K562 (cell line): ENCODE measurements around the gene ABLIM2. TPM values are rescaled to one million over a fixed set of nuclear protein-coding genes. Genes with fewer than 3 reads are reported as not detected.

Experiments used
- ATAC-seq: fragments of 200-7000 bp; cut with Tn5 transposase; 3 replicates; pipeline ENCODE4 v1.9.1; 2020; ENCODE audit warnings: moderate library complexity
- BruUV-seq: library from RNA; stranded (reverse); fragments of 400-500 nt; replicated peaks from 2 replicates; lab custom pipeline; 2021; lab: Mats Ljungman, UMichigan
- CTCF ChIA-PET: fragments of 300-600 bp; formaldehyde crosslinking; extraction: SDS; loops from one replicate; lab custom pipeline; 2021; ENCODE audit warnings: low intra/inter-chr PET ratio; lab: Yijun Ruan, JAX
- POLR2A ChIA-PET: fragments of 300-600, 350-650 bp; sonication (Branson Sonifier 250); formaldehyde crosslinking; extraction: SDS; loops from one replicate; lab custom pipeline; 2021; ENCODE audit warnings: antibody characterized with exemption, inconsistent platforms; lab: Yijun Ruan, JAX
- DNase-seq, 4 experiments: peaks; one replicate each; pipeline versions ENCODE4 v3.0.0 to v3.0.0-alpha.2; 2011 to 2018; ENCODE audit warnings: low spot score in 3 of 4, mixed read lengths in 3 of 4; ENCODE audit errors: extremely low read depth in 1 of 4
- FAIRE-seq: peaks from 2 replicates; lab custom pipeline; 2011; peaks lifted over from hg19 to GRCh38; lab: Jason Lieb, UNC
- H2AFZ ChIP-seq: 2 replicates; pipeline ENCODE4 v1.6.0; 2011; ENCODE audit warnings: low read depth, low read length, control low read depth, inconsistent platforms
- H3K27ac ChIP-seq: fragments of 200-600 bp; 3 replicates; pipeline ENCODE4 v1.8.0; 2011; ENCODE audit warnings: low read depth, mild to moderate bottlenecking, control low read depth, inconsistent platforms, low read length, moderate library complexity, mixed read lengths; ENCODE audit errors: extremely low read depth
- H3K27me3 ChIP-seq, 2 experiments: fragments of 300-600 bp in 1 of 2; 2 replicates in 1 of 2; 3 replicates in 1 of 2; pipeline versions ENCODE4 v1.6.0 to v1.8.0; 2011; ENCODE audit warnings: inconsistent platforms in 2 of 2, low read length in 2 of 2, mild to moderate bottlenecking in 1 of 2, mixed read lengths in 1 of 2, moderate library complexity in 1 of 2; ENCODE audit not compliant: control insufficient read depth in 2 of 2, insufficient read depth in 2 of 2
- H3K36me3 ChIP-seq: fragments of 300-600 bp; 3 replicates; pipeline ENCODE4 v1.8.0; 2011; ENCODE audit warnings: mild to moderate bottlenecking, low read length, inconsistent platforms; ENCODE audit not compliant: control insufficient read depth, insufficient read depth
- H3K4me1 ChIP-seq, 2 experiments: fragments of 200-600 bp in 1 of 2; replicated peaks in 1 of 2; 2 replicates in 1 of 2; 3 replicates in 1 of 2; pipeline versions ENCODE4 v1.5.1 to v1.8.0; 2011; ENCODE audit warnings: inconsistent platforms in 2 of 2, low read length in 2 of 2, mild to moderate bottlenecking in 1 of 2, mixed read lengths in 1 of 2, moderate library complexity in 1 of 2; ENCODE audit not compliant: control insufficient read depth in 2 of 2, insufficient read depth in 2 of 2
- H3K4me2 ChIP-seq: 2 replicates; pipeline ENCODE4 v1.6.1; 2011; ENCODE audit warnings: low read length, control low read depth, inconsistent platforms, mixed read lengths; ENCODE audit not compliant: insufficient read depth
- H3K4me3 ChIP-seq: fragments of 200-600 bp; sonication (generic), shearing (Covaris generic); 2 replicates; pipeline ENCODE4 v1.5.1; 2016; ENCODE audit warnings: control low read depth, inconsistent platforms
- H3K79me2 ChIP-seq: fragments of 200-600 bp; 3 replicates; pipeline ENCODE4 v1.8.0; 2011; ENCODE audit warnings: low read length, inconsistent platforms; ENCODE audit not compliant: control insufficient read depth, insufficient read depth
- H3K9ac ChIP-seq, 2 experiments: 2 replicates each; pipeline versions ENCODE4 v1.6.0 to v1.6.1; 2011; ENCODE audit warnings: low read depth in 2 of 2, low read length in 2 of 2, control low read depth in 1 of 2, inconsistent platforms in 1 of 2, mild to moderate bottlenecking in 1 of 2, mixed read lengths in 1 of 2; ENCODE audit not compliant: insufficient read depth in 1 of 2
- H3K9me1 ChIP-seq: one replicate; pipeline ENCODE4 v1.6.0; 2011; ENCODE audit warnings: inconsistent platforms, mild to moderate bottlenecking, low read length, moderate library complexity; ENCODE audit not compliant: control insufficient read depth, insufficient read depth
- H3K9me3 ChIP-seq: replicated peaks from 2 replicates; pipeline ENCODE4 v1.5.1; 2011; ENCODE audit warnings: low read depth, low read length, inconsistent platforms; ENCODE audit not compliant: control insufficient read depth, insufficient read depth
- H4K20me1 ChIP-seq: replicated peaks from 2 replicates; pipeline ENCODE4 v1.6.1; 2011; ENCODE audit warnings: low read length, inconsistent platforms, mixed read lengths; ENCODE audit not compliant: control insufficient read depth, insufficient read depth
- HDAC1 ChIP-seq, 2 experiments: fragments of 450-650 bp; IDR thresholded peaks; 2 replicates each; pipeline ENCODE4 v1.6.1; 2016 to 2017; ENCODE audit warnings: inconsistent platforms in 1 of 2, mild to moderate bottlenecking in 1 of 2, moderate library complexity in 1 of 2
- RAD51 ChIP-seq: fragments of 450-650 bp; IDR thresholded peaks from 2 replicates; pipeline ENCODE4 v1.7.1; 2016; ENCODE audit warnings: low read depth, mild to moderate bottlenecking, borderline replicate concordance
- ZEB2 ChIP-seq: fragments of 450-650 bp; IDR thresholded peaks from 2 replicates; pipeline ENCODE4 v1.6.1; 2016
- WGBS: fragments of 100-300 bp; shearing (Covaris generic); methylation state at CpG from one replicate; pipeline ENCODE4 v1.1.6; 2016; ENCODE audit warnings: low coverage, mixed read lengths; ENCODE audit not compliant: insufficient coverage; ENCODE audit errors: missing lambda C conversion rate; 5-methylcytosine and 5-hydroxymethylcytosine counted together
- in situ Hi-C: fragments of 300-500 bp; cut with MboI; formaldehyde crosslinking; loops from 4 replicates; pipeline ENCODE4 v1.15.0; 2018; ENCODE audit warnings: inconsistent platforms, mixed read lengths
- intact Hi-C: fragments of 100-400 bp; cut with micrococcal nuclease; formaldehyde crosslinking; loops from 2 replicates; pipeline ENCODE4 v1.14.2; 2022
- polyA plus RNA-seq, 8 experiments: library from polyadenylated mRNA; depleted of rRNA in 4 of 8; stranded (reverse) in 5 of 8; unstranded in 3 of 8; fragments of >200 nt; fragmentation: Nextera tagmentation in 2 of 8; fragmentation: Illumina TruSeq in 1 of 8; extraction: Ambion mirVana in 2 of 8; extraction: Trizol in 1 of 8; gene quantifications; 2 replicates each; pipeline versions ENCODE4 v1.2.1 to v1.2.3, GENCODE V29; 2011 to 2014; ENCODE audit warnings: inconsistent platforms in 1 of 8, missing spikeins in 1 of 8
- total RNA-seq, 7 experiments: library from RNA; depleted of rRNA in 6 of 7; stranded (reverse); fragments of >200 nt in 6 of 7; fragmentation: Illumina TruSeq in 2 of 7; extraction: Trizol in 2 of 7; gene quantifications; 2 replicates each; pipeline versions ENCODE4 v1.2.1 to v1.2.3, GENCODE V29; 2011 to 2021; ENCODE audit warnings: low replicate concordance in 1 of 7
- TF ChIP-seq, protein P1 (sequence below), 2 experiments: fragments of 200-800 bp in 1 of 2; sonication (Bioruptor generic) in 1 of 2; sonication (generic) in 1 of 2; formaldehyde crosslinking in 1 of 2; IDR thresholded peaks in 1 of 2; conservative IDR thresholded peaks in 1 of 2; 2 replicates each; pipeline versions ENCODE4 v1.5.0 to v1.6.1; 2016 to 2020; ENCODE audit warnings: missing compliant biosample characterization in 1 of 2, missing genetic modification characterization in 1 of 2, missing genetic modification reagents in 1 of 2
- TF ChIP-seq, protein P2 (sequence below): sonication (generic); formaldehyde crosslinking; IDR thresholded peaks from 2 replicates; pipeline ENCODE4 v1.9.0; 2022; ENCODE audit warnings: mild to moderate bottlenecking, missing genetic modification reagents
- TF ChIP-seq, protein P3 (sequence below): sonication (generic); formaldehyde crosslinking; IDR thresholded peaks from 2 replicates; pipeline ENCODE4 v1.5.0; 2020; ENCODE audit warnings: missing genetic modification reagents
- TF ChIP-seq, protein P4 (sequence below): fragments of 450-650 bp; IDR thresholded peaks from 2 replicates; pipeline ENCODE4 v1.6.1; 2017; ENCODE audit warnings: mild to moderate bottlenecking, moderate library complexity

Gene ABLIM2
- total and polyA plus RNA-seq, 9 of the 15 experiments (the other 6 are each of a cell fraction or from before 2014, with no cell fraction given), result not detected

DNA sequence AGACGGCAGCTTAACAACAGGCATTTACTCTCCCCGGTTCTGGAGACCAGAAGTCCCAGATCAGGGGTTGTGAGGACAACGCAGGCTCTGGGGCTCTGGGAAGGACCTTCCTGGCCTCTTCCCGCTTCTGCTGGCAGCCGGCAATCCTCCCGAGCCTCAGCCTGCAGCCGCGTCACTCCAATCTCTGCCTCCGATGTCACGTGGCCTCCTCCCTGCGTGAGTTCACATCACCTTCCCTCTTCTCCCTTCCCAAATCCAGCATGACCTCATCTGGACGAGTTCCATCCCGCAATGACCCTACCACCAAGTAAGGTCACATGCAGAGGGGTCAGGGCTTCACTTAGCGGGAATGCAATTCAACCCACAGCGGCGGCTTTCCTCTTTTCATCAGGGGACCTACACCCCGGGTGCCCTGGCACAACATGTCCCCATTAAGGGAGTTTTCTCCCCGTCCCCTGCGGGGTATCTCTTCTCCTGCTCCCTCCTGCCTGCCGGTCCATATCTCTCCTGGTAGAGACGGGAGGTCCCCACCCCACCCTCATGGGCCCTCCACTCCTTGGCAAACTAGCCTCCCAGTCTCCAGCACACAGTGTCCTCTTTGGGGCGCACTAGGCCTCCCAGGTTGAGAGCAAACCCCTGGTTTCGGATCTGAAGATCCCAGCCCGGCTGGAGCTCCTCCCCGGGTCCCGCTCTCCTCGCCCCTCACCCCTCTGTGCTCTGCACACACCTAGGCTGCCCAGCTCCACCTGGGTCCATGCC is 25.5 kb downstream of the ABLIM2 start:
- H3K9me3 ChIP-seq, result no peaks in the 10 kb centered on the region
- WGBS, result 1% methylated on average over 27 of the region's 27 CpGs
- peaks cover 13% of the 10 kb centered on the region; the same call in 1 of the 2 replicates for H4K20me1 ChIP-seq
- H3K4me3 ChIP-seq, result no peak overlapping the region
- FAIRE-seq (no peak), ATAC-seq (no peak), DNase-seq (no peak)
- no peak overlapping the region for H3K27ac ChIP-seq
- CTCF ChIA-PET, result no interaction called here
- intact Hi-C loops (no loop called here), in situ Hi-C loops (no loop called here)
- POLR2A ChIA-PET, result no interaction called here
- H3K9me1 ChIP-seq, result no peaks in the 10 kb centered on the region
- TF ChIP-seq, protein P1, sequence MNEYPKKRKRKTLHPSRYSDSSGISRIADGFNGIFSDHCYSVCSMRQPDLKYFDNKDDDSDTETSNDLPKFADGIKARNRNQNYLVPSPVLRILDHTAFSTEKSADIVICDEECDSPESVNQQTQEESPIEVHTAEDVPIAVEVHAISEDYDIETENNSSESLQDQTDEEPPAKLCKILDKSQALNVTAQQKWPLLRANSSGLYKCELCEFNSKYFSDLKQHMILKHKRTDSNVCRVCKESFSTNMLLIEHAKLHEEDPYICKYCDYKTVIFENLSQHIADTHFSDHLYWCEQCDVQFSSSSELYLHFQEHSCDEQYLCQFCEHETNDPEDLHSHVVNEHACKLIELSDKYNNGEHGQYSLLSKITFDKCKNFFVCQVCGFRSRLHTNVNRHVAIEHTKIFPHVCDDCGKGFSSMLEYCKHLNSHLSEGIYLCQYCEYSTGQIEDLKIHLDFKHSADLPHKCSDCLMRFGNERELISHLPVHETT (CRISPR knock-in tag; conservative IDR thresholded peaks at IDR 0.05 in 1 of 2, IDR thresholded peaks at IDR 0.05 in 1 of 2), result no peak
- no peak for TF ChIP-seq ZEB2
- no peak for TF ChIP-seq HDAC1 (IDR thresholded peaks at IDR 0.05)
- TF ChIP-seq, protein P2, sequence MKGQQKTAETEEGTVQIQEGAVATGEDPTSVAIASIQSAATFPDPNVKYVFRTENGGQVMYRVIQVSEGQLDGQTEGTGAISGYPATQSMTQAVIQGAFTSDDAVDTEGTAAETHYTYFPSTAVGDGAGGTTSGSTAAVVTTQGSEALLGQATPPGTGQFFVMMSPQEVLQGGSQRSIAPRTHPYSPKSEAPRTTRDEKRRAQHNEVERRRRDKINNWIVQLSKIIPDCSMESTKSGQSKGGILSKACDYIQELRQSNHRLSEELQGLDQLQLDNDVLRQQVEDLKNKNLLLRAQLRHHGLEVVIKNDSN, result peak; percentile 53
- TF ChIP-seq, protein P3, sequence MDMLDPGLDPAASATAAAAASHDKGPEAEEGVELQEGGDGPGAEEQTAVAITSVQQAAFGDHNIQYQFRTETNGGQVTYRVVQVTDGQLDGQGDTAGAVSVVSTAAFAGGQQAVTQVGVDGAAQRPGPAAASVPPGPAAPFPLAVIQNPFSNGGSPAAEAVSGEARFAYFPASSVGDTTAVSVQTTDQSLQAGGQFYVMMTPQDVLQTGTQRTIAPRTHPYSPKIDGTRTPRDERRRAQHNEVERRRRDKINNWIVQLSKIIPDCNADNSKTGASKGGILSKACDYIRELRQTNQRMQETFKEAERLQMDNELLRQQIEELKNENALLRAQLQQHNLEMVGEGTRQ (CRISPR knock-in tag), result peak; percentile 60
- TF ChIP-seq, protein P4, sequence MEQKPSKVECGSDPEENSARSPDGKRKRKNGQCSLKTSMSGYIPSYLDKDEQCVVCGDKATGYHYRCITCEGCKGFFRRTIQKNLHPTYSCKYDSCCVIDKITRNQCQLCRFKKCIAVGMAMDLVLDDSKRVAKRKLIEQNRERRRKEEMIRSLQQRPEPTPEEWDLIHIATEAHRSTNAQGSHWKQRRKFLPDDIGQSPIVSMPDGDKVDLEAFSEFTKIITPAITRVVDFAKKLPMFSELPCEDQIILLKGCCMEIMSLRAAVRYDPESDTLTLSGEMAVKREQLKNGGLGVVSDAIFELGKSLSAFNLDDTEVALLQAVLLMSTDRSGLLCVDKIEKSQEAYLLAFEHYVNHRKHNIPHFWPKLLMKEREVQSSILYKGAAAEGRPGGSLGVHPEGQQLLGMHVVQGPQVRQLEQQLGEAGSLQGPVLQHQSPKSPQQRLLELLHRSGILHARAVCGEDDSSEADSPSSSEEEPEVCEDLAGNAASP, result no peak
- peak; percentile 31; the same call in 1 of the 2 replicates for TF ChIP-seq RAD51
- BruUV-seq, result no TSS peak
- no peaks in the 10 kb centered on the region for H3K4me1 ChIP-seq
- no peaks in the 10 kb centered on the region for H3K79me2 ChIP-seq
- H2AFZ ChIP-seq, result no peak overlapping the region
- no peaks in the 10 kb centered on the region for H3K36me3 ChIP-seq
- no peak overlapping the region for H3K4me2 ChIP-seq
- no peak overlapping the region for H3K9ac ChIP-seq
- H3K27me3 ChIP-seq, result peaks cover 12 to 97% of the 10 kb centered on the region in 2 experiments; a peak in 3 of 5 replicates
